HG03354 (cell line): Measurements from ENCODE around the gene PIK3R5.

ENCODE experiments used
- ATAC-seq: cut with Tn5 transposase; IDR thresholded peaks from one replicate; pipeline ENCODE4 v1.9.1; 2021; ENCODE audit warnings: mild to moderate bottlenecking; ENCODE audit not compliant: unreplicated experiment, poor library complexity, severe bottlenecking

The PIK3R5 gene, protein sequence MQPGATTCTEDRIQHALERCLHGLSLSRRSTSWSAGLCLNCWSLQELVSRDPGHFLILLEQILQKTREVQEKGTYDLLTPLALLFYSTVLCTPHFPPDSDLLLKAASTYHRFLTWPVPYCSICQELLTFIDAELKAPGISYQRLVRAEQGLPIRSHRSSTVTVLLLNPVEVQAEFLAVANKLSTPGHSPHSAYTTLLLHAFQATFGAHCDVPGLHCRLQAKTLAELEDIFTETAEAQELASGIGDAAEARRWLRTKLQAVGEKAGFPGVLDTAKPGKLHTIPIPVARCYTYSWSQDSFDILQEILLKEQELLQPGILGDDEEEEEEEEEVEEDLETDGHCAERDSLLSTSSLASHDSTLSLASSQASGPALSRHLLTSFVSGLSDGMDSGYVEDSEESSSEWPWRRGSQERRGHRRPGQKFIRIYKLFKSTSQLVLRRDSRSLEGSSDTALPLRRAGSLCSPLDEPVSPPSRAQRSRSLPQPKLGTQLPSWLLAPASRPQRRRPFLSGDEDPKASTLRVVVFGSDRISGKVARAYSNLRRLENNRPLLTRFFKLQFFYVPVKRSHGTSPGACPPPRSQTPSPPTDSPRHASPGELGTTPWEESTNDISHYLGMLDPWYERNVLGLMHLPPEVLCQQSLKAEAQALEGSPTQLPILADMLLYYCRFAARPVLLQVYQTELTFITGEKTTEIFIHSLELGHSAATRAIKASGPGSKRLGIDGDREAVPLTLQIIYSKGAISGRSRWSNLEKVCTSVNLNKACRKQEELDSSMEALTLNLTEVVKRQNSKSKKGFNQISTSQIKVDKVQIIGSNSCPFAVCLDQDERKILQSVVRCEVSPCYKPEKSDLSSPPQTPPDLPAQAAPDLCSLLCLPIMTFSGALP

GRCh38 chr17:8965394-8966168 is at the start of gene PIK3R5:
Gene PIK3R5 (minus strand): TSS chr17:8965707. CDS start chr17:8911494, 54,213 bp downstream.
- peak; percentile 73 for ATAC-seq

- ATAC-seq, result no peak
Measured at GRCh38 chr17:9011001-9011400, 45.5 kb upstream of the PIK3R5 start.

GRCh38 chr17:9009737-9010136 is 44.2 kb upstream of the PIK3R5 start:
- no peak for ATAC-seq

DNA sequence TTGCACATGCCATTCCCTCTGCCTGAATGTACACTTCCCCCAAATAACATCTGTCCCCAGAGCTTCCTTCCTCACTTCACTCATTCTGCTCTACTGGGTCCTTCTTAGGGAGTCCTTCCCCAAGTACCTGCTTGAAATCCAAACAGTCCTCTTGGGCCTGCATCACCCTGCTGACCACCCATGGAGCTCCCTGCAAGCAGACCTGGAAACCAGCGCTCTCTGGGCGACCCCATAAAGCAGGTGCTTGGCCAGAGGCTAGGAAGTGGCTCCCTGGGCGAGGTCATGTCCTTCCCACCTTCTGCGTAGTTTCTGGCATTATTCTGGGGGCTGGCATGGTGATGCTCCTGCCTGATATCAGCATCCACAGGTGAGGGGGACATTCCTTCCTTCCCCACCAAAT is 43.6 kb upstream of the PIK3R5 start:
- no peak for ATAC-seq

DNA sequence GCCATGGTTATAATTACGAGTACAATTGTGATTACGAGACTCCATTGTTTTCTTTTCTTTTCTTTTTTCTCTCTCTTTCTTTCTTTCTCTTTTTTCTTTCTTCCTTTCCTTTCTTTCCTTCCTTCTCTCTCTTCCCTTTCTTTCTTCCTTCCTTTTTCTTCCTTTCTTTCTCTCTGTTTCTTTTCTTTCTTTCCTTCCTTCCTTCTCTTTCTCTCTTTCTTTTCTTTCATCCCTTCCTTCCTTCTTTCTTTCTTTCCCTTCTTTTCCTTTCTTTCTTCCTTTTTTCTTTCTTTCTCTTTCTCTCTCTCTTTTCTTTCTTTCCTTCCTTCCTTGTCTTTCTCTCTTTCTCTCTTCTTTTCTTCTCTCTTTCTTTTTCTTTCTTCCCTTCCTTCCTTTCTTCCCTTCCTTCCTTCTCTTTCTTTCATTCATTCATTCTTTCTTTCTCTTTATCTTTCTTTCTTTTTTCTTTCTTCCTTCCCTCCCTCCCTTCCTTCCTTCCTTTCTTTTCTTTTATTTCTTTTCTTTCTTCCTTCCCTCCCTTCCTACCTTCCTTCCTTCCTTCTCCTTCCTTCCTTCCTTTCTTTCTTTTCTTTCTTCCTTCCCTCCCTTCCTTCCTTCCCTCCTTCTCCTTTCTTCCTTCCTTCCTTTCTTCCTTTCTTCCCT is 41.7 kb upstream of the PIK3R5 start:
- no peak for ATAC-seq

DNA sequence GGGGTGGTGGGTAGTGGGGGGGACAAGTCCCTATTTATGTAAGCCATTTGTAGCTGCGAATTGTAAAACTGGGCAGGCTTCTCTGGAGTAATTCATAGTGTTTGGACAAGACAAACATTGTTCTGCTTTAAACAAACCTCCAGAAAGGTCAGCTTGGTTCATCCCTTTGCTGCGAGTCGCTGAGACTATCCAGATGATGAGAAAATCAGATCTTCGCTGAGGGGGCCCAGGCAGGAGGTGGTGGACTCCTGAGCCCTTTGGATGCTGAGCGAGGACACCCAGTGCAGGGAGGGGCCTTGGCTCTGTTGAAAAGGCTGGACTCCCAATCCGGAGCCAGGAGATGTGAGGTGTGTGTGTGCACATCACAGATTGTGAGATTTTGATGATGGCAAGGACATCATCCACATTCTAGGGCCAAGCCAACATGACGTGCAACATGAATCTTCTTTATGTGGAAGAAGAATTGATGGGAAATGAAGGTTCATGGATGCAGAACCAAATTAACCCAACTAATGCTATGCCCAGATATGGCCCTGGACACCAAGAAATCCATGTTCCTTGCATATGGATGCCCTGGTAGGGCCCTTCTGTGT is 40.8 kb upstream of the PIK3R5 start:
- no peak for ATAC-seq

- ATAC-seq, result no peak
Measured at GRCh38 chr17:9004961-9005285, 39.4 kb upstream of the PIK3R5 start.

GRCh38 chr17:9004132-9004960 is 38.8 kb upstream of the PIK3R5 start:
- no peak for ATAC-seq

GRCh38 chr17:9003355-9004131 is 38.0 kb upstream of the PIK3R5 start:
- no peak for ATAC-seq

GRCh38 chr17:9002606-9003354 is 37.3 kb upstream of the PIK3R5 start:
- no peak for ATAC-seq

DNA sequence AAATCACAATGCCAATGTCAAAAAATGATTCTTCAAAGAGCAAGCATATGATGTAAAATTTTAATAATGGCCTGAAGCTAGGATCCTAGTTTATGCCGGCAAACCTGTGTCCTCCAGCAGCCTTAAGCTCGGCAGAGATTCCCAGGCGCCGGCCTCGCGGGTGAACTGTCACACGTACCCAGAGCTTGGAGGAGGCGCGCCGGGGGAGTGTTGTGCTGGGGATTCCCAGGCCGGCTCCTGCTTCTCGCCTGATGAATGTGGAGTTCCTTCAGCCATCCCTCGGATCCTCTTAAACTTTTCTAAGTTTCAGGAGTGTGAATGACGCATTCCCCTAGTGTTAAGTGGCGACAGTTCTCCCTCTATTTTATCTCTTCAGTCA is 36.7 kb upstream of the PIK3R5 start:
- no peak for ATAC-seq

- no peak for ATAC-seq
Measured at GRCh38 chr17:9001559-9001958, 36.1 kb upstream of the PIK3R5 start.

GRCh38 chr17:8997994-8998628 is 32.6 kb upstream of the PIK3R5 start:
- no peak for ATAC-seq

- no peak for ATAC-seq
Measured at GRCh38 chr17:8995711-8996110, 30.2 kb upstream of the PIK3R5 start.

- ATAC-seq, result no peak
Measured at GRCh38 chr17:8994319-8994718, 28.8 kb upstream of the PIK3R5 start.

- ATAC-seq, result no peak
Measured at GRCh38 chr17:8991514-8992285, 26.2 kb upstream of the PIK3R5 start.
